ENCODE data around the gene C1QTNF8.

DNA sequence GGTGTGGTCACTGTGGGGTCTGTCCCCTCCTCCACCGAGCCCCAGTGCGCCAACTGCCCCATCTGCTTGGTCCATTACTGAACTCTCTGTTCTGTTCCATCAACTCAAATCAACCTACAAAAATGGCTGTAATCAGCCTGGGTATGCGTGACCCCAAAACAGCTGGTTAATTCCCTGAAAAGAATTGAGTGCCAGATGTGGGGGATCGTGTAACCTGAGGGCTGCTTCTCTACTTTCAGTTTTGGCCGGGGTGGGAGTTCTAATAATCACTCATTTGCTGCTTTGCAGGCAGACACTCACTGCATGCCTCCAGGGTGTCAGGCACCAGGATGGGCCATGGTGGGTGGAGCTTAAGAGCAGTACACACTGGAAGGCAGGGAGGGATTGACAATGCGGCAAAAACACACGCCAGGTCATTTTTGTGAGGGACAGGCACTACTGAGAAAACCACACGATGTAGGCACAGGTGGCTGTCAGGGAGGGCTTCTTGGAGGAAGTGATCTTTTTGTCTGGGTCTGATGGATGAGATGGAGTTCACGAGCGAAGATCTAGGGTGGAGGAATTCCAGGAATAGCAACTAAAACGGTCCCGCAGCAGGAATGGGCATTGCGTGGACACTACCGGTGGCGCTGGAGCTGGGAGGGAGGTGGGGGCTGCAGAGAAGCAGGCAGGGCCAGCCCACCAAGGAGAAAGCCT is 53.8 kb downstream of the C1QTNF8 start:
- TF ChIP-seq POLR2A (IDR thresholded peaks at IDR 0.05; ENCODE audit: borderline replicate concordance, extremely low read depth, insufficient read depth, insufficient read length): no peak
- TF ChIP-seq, protein P1, sequence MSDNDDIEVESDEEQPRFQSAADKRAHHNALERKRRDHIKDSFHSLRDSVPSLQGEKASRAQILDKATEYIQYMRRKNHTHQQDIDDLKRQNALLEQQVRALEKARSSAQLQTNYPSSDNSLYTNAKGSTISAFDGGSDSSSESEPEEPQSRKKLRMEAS (IDR thresholded peaks at IDR 0.05): no peak
- TF ChIP-seq, protein P2, sequence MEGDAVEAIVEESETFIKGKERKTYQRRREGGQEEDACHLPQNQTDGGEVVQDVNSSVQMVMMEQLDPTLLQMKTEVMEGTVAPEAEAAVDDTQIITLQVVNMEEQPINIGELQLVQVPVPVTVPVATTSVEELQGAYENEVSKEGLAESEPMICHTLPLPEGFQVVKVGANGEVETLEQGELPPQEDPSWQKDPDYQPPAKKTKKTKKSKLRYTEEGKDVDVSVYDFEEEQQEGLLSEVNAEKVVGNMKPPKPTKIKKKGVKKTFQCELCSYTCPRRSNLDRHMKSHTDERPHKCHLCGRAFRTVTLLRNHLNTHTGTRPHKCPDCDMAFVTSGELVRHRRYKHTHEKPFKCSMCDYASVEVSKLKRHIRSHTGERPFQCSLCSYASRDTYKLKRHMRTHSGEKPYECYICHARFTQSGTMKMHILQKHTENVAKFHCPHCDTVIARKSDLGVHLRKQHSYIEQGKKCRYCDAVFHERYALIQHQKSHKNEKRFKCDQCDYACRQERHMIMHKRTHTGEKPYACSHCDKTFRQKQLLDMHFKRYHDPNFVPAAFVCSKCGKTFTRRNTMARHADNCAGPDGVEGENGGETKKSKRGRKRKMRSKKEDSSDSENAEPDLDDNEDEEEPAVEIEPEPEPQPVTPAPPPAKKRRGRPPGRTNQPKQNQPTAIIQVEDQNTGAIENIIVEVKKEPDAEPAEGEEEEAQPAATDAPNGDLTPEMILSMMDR (IDR thresholded peaks at IDR 0.05 in 2 of 3, conservative IDR thresholded peaks at IDR 0.05 in 1 of 3; ENCODE audit: borderline replicate concordance in 1 of 3, insufficient read depth in 1 of 3, low read depth in 2 of 3, low read length in 2 of 3): no peak
- no peak for TF ChIP-seq EZH2 (IDR thresholded peaks at IDR 0.05)
- no peak for TF ChIP-seq JUND (IDR thresholded peaks at IDR 0.05)
- TF ChIP-seq ZFX (IDR thresholded peaks at IDR 0.05): no peak
- TF ChIP-seq POLR2AphosphoS5 (IDR thresholded peaks at IDR 0.05; ENCODE audit: low read depth, low read length): no peak
